Gastrocnemius medialis (tissue), 4 donors: ENCODE results near the gene CLMN. TPM values are rescaled to one million over a fixed set of nuclear protein-coding genes. Genes with fewer than 3 reads are reported as not detected.

ENCODE experiments used
- ATAC-seq, 2 donors: fragments of 150-250 bp; one replicate each; pipeline ENCODE4 v1.9.1; 2016
- DNase-seq, 2 donors: peaks; one replicate each; pipeline ENCODE4 v3.0.0-alpha.2; 2019
- H3K27ac ChIP-seq, 4 donors: fragments of 200-600 bp; sonication (generic); 1 replicate in 1 of 4; 2 replicates in 3 of 4; pipeline ENCODE4 v1.5.1; 2016 to 2018; ENCODE audit warnings: mild to moderate bottlenecking in 2 of 4, moderate library complexity in 1 of 4
- H3K27me3 ChIP-seq, 3 donors: fragments of 200-600 bp; sonication (generic) in 2 of 3; 1 replicate in 1 of 3; 2 replicates in 2 of 3; pipeline versions ENCODE4 v1.5.1 to v1.6.0; 2016 to 2019; ENCODE audit warnings: mild to moderate bottlenecking in 1 of 3, moderate library complexity in 1 of 3
- H3K36me3 ChIP-seq, 2 donors: fragments of 200-600 bp; sonication (generic) in 1 of 2; one replicate each; pipeline ENCODE4 v1.5.1; 2017 to 2018
- H3K4me1 ChIP-seq, 2 donors: fragments of 200-600 bp; sonication (generic) in 1 of 2; one replicate each; pipeline ENCODE4 v1.5.1; 2016 to 2017; ENCODE audit warnings: mild to moderate bottlenecking in 2 of 2
- H3K4me3 ChIP-seq, 4 donors: fragments of 200-600 bp; sonication (generic) in 3 of 4; 1 replicate in 1 of 4; 2 replicates in 3 of 4; pipeline ENCODE4 v1.5.1; 2016 to 2019; ENCODE audit warnings: mild to moderate bottlenecking in 2 of 4
- H3K9me3 ChIP-seq, 3 donors: fragments of 200-600 bp; sonication (generic) in 2 of 3; 1 replicate in 1 of 3; 2 replicates in 2 of 3; pipeline ENCODE4 v1.5.1; 2016 to 2019
- POLR2A ChIP-seq, 2 donors: fragments of 450-650 bp; IDR thresholded peaks; one replicate each; pipeline ENCODE4 v1.6.1; 2017; ENCODE audit warnings: antibody characterized with exemption in 2 of 2, mild to moderate bottlenecking in 2 of 2, moderate library complexity in 2 of 2
- in situ Hi-C, 4 donors: fragments of 200-750 bp; cut with MboI; loops; one replicate each; pipeline versions ENCODE4 v1.15.0 to v1.8.0; 2017; ENCODE audit warnings: low sequenced_read_pairs in 4 of 4
- intact Hi-C: fragments of 100-400 bp; cut with DNase I; formaldehyde crosslinking; loops from one replicate; pipeline ENCODE4 v1.15.1; 2023; ENCODE audit warnings: low total_unique reads
- total RNA-seq, 4 donors: library from RNA; depleted of rRNA; stranded (reverse); fragments of >200 nt; gene quantifications; one replicate each; pipeline versions ENCODE4 v1.1.0 to v1.2.3, GENCODE V29; 2016
- TF ChIP-seq, protein P1 (sequence below), 5 experiments: fragments of 450-650 bp in 3 of 5; fragments of 200-600 bp in 2 of 5; sonication (generic) in 2 of 5; IDR thresholded peaks in 4 of 5; conservative IDR thresholded peaks in 1 of 5; 1 replicate in 4 of 5; 2 replicates in 1 of 5; pipeline ENCODE4 v1.5.1; 2016 to 2019; ENCODE audit warnings: antibody characterized with exemption in 5 of 5, mild to moderate bottlenecking in 3 of 5, moderate library complexity in 3 of 5

CLMN gene
- total RNA-seq, 4 donors from 2014 or later: 3.8 to 8.8 (median 5.8) TPM

DNA sequence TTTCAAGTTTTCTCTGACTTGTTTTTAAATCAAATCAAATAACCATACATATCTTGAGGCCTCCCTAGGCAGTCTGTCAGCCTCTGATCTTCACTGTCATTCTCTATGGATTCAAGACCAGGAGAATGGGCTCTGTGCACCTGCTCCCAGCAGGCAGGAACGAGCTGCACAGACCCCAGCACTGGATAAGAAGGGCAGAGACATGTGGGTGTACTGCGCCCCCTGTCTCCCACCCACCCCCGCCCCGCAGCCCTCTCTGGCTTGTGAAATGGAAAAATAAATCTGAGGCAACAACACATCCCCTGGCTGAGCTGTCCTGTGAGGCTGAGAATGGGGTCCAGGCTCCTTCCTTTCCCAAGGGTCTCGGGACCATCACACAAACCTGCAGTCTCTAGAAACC, 26.3 kb downstream of the CLMN start:
- Histone ChIP-seq H3K4me1 (peaks cover 12 to 18% of the 10 kb centered on the region in 2 donors), H3K36me3 (no peaks in the 10 kb centered on the region), H3K27ac (peak overlapping the region; percentile 34 to 67 (median 54)), H3K4me3 (no peak overlapping the region), H3K27me3 (no peaks in the 10 kb centered on the region), H3K9me3 (no peaks in the 10 kb centered on the region)
- ATAC-seq: no peak
- DNase-seq: no peak
- intact Hi-C loops: loop anchor here (10.0 kb wide), 1 partner anchor 241 kb away; the partner anchor contains the start of gene GLRX5
- in situ Hi-C loops: no loop called here
- no peak for TF ChIP-seq POLR2A (IDR thresholded peaks at IDR 0.05)
- TF ChIP-seq, protein P1, sequence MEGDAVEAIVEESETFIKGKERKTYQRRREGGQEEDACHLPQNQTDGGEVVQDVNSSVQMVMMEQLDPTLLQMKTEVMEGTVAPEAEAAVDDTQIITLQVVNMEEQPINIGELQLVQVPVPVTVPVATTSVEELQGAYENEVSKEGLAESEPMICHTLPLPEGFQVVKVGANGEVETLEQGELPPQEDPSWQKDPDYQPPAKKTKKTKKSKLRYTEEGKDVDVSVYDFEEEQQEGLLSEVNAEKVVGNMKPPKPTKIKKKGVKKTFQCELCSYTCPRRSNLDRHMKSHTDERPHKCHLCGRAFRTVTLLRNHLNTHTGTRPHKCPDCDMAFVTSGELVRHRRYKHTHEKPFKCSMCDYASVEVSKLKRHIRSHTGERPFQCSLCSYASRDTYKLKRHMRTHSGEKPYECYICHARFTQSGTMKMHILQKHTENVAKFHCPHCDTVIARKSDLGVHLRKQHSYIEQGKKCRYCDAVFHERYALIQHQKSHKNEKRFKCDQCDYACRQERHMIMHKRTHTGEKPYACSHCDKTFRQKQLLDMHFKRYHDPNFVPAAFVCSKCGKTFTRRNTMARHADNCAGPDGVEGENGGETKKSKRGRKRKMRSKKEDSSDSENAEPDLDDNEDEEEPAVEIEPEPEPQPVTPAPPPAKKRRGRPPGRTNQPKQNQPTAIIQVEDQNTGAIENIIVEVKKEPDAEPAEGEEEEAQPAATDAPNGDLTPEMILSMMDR (IDR thresholded peaks at IDR 0.05 in 4 of 5, conservative IDR thresholded peaks at IDR 0.05 in 1 of 5): no peak

DNA sequence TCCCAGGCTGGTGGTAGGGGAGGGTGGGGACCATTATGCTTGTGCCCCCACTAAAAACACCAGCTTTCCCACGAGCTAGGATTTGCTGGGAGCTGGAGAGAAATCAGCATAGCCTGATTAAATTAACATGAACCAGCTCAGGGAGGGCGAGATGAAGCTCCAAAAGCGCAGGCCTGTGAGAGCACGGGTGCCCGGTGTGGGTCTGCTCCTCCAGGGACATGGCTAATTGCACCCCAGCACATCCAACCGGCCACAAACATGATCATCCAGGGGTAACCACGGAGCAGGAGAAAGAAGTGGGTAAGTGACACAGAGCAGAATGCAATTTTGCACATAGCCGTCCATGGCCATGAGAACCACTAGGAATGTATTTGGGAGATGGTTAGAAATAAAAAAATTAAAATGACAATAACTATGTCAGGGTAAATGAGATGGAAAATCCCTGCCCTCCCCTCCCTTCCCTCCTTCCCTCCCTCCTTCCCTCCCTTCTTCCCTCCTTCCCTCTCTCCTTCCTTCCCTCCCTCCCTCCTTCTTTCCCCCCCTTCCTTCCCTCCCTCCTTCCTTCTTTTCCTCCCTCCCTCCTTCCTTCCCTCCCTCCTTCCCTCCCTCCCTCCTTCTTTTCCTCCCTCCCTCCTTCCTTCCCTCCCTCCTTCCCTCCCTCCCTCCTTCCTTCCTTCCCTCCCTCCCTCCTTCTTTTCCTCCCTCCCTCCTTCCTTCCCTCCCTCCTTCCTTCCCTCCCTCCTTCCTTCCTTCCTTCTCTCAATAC, 26.9 kb downstream of the CLMN start:
- TF ChIP-seq, protein P1 (IDR thresholded peaks at IDR 0.05 in 4 of 5, conservative IDR thresholded peaks at IDR 0.05 in 1 of 5): no peak
- no peak for TF ChIP-seq POLR2A (IDR thresholded peaks at IDR 0.05)
- ATAC-seq (no peak), DNase-seq (no peak)
- Histone ChIP-seq H3K9me3 (no peaks in the 10 kb centered on the region), H3K27ac (peak overlapping the region; percentile 47 to 73 (median 60)), H3K36me3 (no peaks in the 10 kb centered on the region), H3K27me3 (no peaks in the 10 kb centered on the region), H3K4me3 (no peak overlapping the region), H3K4me1 (peaks cover 12 to 18% of the 10 kb centered on the region in 2 donors)
- in situ Hi-C loops: no loop called here
- intact Hi-C loops: loop anchor here (10.0 kb wide), 1 partner anchor 242 kb away; the partner anchor contains the start of gene GLRX5

DNA sequence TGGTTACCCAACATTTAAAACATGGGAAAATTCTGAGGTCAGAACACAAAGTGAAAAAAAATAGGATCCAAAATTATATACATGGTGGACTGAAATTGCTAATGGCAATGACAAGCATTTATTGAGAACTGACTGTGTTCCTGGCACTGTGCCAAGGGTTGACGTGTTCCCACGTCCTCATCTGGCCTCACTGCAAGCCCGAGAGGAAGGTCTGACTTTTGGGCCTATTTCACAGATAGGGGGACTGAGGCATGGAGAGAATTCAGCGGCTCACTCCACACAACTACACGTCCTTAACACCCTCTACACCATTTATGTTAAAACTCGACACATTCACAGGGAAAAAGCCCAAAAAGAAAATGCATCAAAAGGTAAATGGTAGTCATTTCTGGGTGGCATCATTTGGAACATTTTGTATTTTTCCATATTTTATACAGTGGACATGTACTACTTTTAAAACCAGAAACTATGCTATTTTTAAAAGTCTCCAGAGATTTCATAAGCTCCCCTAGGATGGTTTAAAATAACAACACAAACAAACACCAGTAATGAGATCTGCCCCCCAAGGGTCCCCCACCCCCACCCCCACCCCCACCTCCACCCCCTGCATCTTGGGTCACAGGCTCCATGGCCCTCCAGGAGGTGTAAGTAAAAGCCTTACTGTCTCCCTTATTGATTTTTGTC, 27.7 kb downstream of the CLMN start:
- in situ Hi-C loops: no loop called here
- peak overlapping the region; percentile 53 to 81 (median 76) for H3K27ac ChIP-seq
- H3K4me1 ChIP-seq: peaks cover 12 to 18% of the 10 kb centered on the region in 2 donors
- intact Hi-C loops: loop anchor here (10.0 kb wide), 1 partner anchor 243 kb away; the partner anchor contains the start of gene GLRX5
- DNase-seq (peak; percentile 53 to 70), ATAC-seq (peak; percentile 30 to 47)
- no peak for TF ChIP-seq POLR2A (IDR thresholded peaks at IDR 0.05)
- TF ChIP-seq, protein P1 (IDR thresholded peaks at IDR 0.05 in 4 of 5, conservative IDR thresholded peaks at IDR 0.05 in 1 of 5): no peak
- H3K4me3 ChIP-seq: peak overlapping the region in 2 of 4 donors; percentile 5 to 28
- H3K36me3 ChIP-seq: no peaks in the 10 kb centered on the region
- no peaks in the 10 kb centered on the region for H3K27me3 ChIP-seq
- H3K9me3 ChIP-seq: no peaks in the 10 kb centered on the region

DNA sequence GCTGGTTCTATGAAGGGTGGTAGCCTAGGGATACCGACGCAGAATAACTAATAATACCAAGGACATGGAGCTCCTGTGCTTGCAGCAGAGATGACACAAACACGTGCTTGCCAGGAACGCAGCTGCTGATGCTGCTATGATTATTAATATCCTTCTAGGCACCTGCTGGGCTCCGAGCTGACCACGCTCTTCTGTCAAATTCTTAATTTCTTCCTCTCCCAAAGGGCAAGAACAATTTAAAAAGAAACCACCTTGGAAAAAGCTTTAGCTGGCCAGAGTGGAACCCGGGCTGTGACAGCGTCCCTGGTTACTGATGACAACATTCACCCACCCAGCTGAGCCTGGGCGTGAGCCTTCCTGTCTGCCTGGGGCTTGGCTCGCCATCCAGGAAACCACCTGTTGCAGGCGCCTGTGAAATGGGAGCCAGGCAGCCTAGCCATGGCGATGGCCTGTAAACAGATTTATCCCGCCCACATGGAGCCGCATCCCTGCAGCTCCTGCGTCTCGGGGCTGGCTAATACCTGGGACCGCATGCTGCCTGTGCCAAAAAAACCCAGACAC, 28.8 kb downstream of the CLMN start:
- DNase-seq (peak; percentile 65 to 81), ATAC-seq (peak; percentile 88 to 89)
- Histone ChIP-seq H3K4me1 (peaks cover 12 to 18% of the 10 kb centered on the region in 2 donors), H3K27me3 (no peaks in the 10 kb centered on the region), H3K9me3 (no peaks in the 10 kb centered on the region), H3K27ac (peak overlapping the region; percentile 53 to 81 (median 76)), H3K4me3 (peak overlapping the region in 3 of 4 donors; percentile 5 to 28 (median 5)), H3K36me3 (no peaks in the 10 kb centered on the region)
- intact Hi-C loops: loop anchor here (10.0 kb wide), 1 partner anchor 244 kb away; the partner anchor contains the start of gene GLRX5
- no peak for TF ChIP-seq POLR2A (IDR thresholded peaks at IDR 0.05)
- TF ChIP-seq, protein P1 (IDR thresholded peaks at IDR 0.05 in 4 of 5, conservative IDR thresholded peaks at IDR 0.05 in 1 of 5): no peak
- in situ Hi-C loops: no loop called here
